ENCODE measurements around the gene PAPPA2. TPM values are rescaled to one million over a fixed set of nuclear protein-coding genes. Genes with fewer than 3 reads are reported as not detected.

Gene PAPPA2
- total RNA-seq, 1 experiment from 2014 or later = 0.81 TPM

DNA sequence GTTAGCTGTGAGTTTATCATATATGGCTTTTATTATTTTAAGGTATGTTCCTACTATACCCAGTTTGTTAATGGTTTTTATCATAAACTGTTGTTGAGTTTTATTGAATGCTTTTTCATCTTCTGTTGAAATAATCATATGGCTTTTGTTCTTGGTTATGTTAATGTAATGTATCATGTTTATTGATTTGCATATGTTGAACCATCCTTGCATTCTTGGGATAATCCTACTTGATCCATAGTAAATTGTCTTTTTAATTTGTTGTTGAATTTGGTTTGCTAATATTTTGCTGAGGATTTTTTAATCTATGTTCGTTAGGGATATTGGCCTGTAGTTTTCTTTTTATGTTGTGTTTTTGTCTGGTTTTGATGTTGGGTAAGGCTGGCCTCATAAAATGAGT, 185.6 kb downstream of the PAPPA2 start:
- no peak for DNase-seq
- no peak overlapping the region for H2AFZ ChIP-seq (ENCODE audit: low read length)
- Mint-ChIP-seq H3K4me3 (no peak overlapping the region), H3K9me3 (peaks cover 4% of the 10 kb centered on the region in 2 experiments; a peak in 4 of 5 replicates), H3K27ac (no peak overlapping the region), H3K4me1 (peaks cover 0 to 2% of the 10 kb centered on the region in 2 experiments; a peak in 1 of 4 replicates), H3K27me3 (ENCODE audit: low read depth) (no peaks in the 10 kb centered on the region), H3K36me3 (ENCODE audit: insufficient read depth in 1 of 3, low read depth in 3 of 3) (no peaks in the 10 kb centered on the region)
- no peak overlapping the region for H3K27ac ChIP-seq (ENCODE audit: insufficient read length, low read depth, low read length)
- WGBS (ENCODE audit: extremely low coverage, insufficient read length, low lambda C conversion rate) = no CpG with 5 or more reads among the region's 1 CpG
- H4K91ac ChIP-seq (ENCODE audit: insufficient read length, low read depth, low read length) = no peak overlapping the region
- no peak overlapping the region for H4K5ac ChIP-seq (ENCODE audit: insufficient read length, low read depth, low read length)
- no peak overlapping the region for H3K4me2 ChIP-seq (ENCODE audit: insufficient read depth, insufficient read length, low read length)
- no peak overlapping the region for H3K14ac ChIP-seq (ENCODE audit: insufficient read depth, low read length)
- no peak overlapping the region for H2BK120ac ChIP-seq (ENCODE audit: low read depth, low read length, poor library complexity, severe bottlenecking)
- 0 out of 2 replicates have a peak, but pooled peaks cover 1% of the 10 kb centered on the region for H3K79me2 ChIP-seq (ENCODE audit: insufficient read depth, low read length)
- no peaks in the 10 kb centered on the region for H3K23me2 ChIP-seq (ENCODE audit: insufficient read length, low read depth, low read length, poor library complexity, severe bottlenecking)
- H3T11ph ChIP-seq (ENCODE audit: low read length) = no peak overlapping the region
- H3K79me1 ChIP-seq (ENCODE audit: insufficient read depth, low read depth, low read length, poor library complexity, severe bottlenecking) = no peaks in the 10 kb centered on the region
- no peak overlapping the region for H3K4ac ChIP-seq (ENCODE audit: low read depth, low read length)
- H3K23ac ChIP-seq (ENCODE audit: insufficient read length, low read depth, low read length) = no peak overlapping the region
- H2AK5ac ChIP-seq (ENCODE audit: insufficient read length, low read length) = no peak overlapping the region
- H3K9me3 ChIP-seq (ENCODE audit: control insufficient read depth, low read depth, low read length) = no peaks in the 10 kb centered on the region
- no peak overlapping the region for H3K56ac ChIP-seq (ENCODE audit: insufficient read length, low read depth, low read length)
- H3K4me1 ChIP-seq (ENCODE audit: insufficient read depth, low read length) = no peaks in the 10 kb centered on the region
- H3K9ac ChIP-seq (ENCODE audit: extremely low read depth, insufficient read length, low read length) = no peak overlapping the region
- no peak overlapping the region for H2BK15ac ChIP-seq (ENCODE audit: low read depth, low read length)
- H3K18ac ChIP-seq (ENCODE audit: insufficient read length, low read depth, low read length) = no peak overlapping the region
- TF ChIP-seq, protein P1, sequence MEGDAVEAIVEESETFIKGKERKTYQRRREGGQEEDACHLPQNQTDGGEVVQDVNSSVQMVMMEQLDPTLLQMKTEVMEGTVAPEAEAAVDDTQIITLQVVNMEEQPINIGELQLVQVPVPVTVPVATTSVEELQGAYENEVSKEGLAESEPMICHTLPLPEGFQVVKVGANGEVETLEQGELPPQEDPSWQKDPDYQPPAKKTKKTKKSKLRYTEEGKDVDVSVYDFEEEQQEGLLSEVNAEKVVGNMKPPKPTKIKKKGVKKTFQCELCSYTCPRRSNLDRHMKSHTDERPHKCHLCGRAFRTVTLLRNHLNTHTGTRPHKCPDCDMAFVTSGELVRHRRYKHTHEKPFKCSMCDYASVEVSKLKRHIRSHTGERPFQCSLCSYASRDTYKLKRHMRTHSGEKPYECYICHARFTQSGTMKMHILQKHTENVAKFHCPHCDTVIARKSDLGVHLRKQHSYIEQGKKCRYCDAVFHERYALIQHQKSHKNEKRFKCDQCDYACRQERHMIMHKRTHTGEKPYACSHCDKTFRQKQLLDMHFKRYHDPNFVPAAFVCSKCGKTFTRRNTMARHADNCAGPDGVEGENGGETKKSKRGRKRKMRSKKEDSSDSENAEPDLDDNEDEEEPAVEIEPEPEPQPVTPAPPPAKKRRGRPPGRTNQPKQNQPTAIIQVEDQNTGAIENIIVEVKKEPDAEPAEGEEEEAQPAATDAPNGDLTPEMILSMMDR (conservative IDR thresholded peaks at IDR 0.05) = no peak
- no peak overlapping the region for H2BK12ac ChIP-seq (ENCODE audit: insufficient read length, low read depth, low read length)
- no peaks in the 10 kb centered on the region for H3K27me3 ChIP-seq (ENCODE audit: insufficient read depth, low read length)
- H2BK5ac ChIP-seq (ENCODE audit: insufficient read length, low read length) = no peak overlapping the region
- no peak overlapping the region for H4K8ac ChIP-seq (replicated peaks; ENCODE audit: insufficient read length, low read depth, low read length)
- no peaks in the 10 kb centered on the region for H4K20me1 ChIP-seq (ENCODE audit: control insufficient read depth, insufficient read depth, insufficient read length)
- H2BK20ac ChIP-seq (ENCODE audit: low read depth, low read length, poor library complexity, severe bottlenecking) = no peak overlapping the region
